Thyroid gland (tissue), 4 donors: Measurements from ENCODE around the gene SLC19A2.

Experiments used
- POLR2A ChIP-seq, 2 donors: fragments of 450-650 bp; IDR thresholded peaks; one replicate each; pipeline ENCODE4 v1.6.1; 2017; ENCODE audit warnings: antibody characterized with exemption in 2 of 2, mild to moderate bottlenecking in 2 of 2, moderate library complexity in 1 of 2
- TF ChIP-seq, protein P1 (sequence below), 6 experiments: fragments of 200-600 bp in 3 of 6; fragments of 450-650 bp in 3 of 6; sonication (generic) in 3 of 6; IDR thresholded peaks; one replicate each; pipeline ENCODE4 v1.5.1; 2016 to 2019; ENCODE audit warnings: antibody characterized with exemption in 6 of 6, mild to moderate bottlenecking in 2 of 6, inconsistent platforms in 1 of 6, moderate library complexity in 1 of 6

DNA sequence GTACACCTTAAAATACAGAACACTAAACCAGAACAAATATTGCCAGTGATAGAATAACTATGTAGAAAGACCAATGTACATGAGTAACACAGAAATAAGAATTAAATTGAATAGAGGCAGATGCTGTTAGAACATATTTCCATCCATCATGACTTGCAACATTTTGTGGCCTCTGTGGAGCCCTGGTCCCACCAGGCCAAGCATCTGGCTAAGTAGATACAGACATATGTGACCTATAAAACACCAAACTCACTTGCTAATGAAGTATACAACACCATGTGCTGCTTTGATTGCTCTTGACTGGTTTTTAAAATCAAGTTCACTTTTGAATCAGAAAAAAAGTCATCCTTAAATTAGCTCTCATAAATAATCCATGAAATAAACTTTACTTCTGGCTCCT is 20.5 kb downstream of the SLC19A2 start:
- no peak for TF ChIP-seq POLR2A (IDR thresholded peaks at IDR 0.05)
- TF ChIP-seq, protein P1, sequence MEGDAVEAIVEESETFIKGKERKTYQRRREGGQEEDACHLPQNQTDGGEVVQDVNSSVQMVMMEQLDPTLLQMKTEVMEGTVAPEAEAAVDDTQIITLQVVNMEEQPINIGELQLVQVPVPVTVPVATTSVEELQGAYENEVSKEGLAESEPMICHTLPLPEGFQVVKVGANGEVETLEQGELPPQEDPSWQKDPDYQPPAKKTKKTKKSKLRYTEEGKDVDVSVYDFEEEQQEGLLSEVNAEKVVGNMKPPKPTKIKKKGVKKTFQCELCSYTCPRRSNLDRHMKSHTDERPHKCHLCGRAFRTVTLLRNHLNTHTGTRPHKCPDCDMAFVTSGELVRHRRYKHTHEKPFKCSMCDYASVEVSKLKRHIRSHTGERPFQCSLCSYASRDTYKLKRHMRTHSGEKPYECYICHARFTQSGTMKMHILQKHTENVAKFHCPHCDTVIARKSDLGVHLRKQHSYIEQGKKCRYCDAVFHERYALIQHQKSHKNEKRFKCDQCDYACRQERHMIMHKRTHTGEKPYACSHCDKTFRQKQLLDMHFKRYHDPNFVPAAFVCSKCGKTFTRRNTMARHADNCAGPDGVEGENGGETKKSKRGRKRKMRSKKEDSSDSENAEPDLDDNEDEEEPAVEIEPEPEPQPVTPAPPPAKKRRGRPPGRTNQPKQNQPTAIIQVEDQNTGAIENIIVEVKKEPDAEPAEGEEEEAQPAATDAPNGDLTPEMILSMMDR (IDR thresholded peaks at IDR 0.05) = no peak
